8988T (cell line): ENCODE data around the gene RNF149.
"Not testable (repeated sequence)": the region's sequence is repeated elsewhere in the genome, so short reads cannot be mapped to it uniquely, and the experiment has no call there.

ENCODE experiments used
- DNase-seq: peaks from one replicate; pipeline ENCODE4 v3.0.0; 2011

The RNF149 gene

DNA sequence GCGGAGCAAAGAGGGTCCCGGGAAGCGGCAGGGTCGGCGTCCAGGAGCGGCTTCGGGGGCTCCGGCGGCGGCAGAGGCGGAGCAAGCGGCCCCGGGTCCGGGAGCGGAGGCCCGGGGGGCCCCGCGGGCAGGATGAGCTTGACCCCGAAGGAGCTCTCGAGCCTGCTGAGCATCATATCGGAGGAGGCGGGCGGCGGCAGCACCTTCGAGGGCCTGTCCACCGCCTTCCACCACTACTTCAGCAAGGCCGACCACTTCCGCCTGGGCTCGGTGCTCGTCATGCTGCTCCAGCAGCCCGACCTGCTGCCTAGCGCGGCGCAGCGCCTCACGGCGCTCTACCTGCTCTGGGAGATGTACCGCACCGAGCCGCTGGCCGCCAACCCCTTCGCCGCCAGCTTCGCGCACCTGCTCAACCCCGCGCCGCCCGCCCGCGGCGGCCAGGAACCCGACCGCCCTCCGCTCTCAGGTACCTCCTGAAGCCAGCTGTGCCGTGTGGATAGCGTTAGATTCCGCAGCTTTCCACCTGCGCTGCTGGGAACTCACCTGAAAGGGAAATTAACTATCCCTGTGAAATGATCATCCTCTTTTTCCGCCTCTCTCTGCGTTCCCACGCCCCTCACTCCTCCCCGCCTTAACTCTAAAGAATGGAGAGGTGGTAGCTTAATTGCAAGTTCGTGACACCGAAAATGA is 55.3 kb downstream of the RNF149 start:
- DNase-seq = peak; percentile 41

DNA sequence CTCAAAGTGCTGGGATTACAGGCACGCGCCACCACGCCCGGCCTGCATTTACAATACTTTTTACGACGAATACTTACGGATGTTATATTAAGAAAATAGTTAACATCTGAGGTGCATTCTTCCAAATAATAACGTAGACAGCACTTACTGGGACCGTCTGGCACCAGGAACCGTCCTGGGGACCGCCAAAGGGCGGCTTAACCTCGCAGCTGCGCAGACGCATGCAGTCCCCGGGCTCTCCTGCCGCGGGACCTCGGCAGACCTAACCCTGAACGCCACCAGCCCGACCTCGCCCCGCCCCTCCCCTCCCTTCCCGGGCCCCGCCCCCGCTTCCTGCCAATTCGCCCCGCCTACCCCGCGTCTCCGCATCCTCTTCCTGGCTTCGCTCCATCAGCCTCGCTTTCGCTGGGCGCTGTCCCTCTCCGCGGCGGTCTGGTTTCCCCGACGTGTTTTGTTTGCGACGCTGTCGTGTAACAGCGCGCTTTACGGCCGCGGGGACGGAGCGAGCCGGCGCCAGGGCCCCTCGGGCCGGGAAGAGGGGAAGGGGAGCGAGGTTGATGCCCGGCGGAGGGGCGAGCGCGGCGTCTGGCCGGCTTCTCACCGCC is 56.0 kb downstream of the RNF149 start, which contains the start of gene CNOT11:
Gene CNOT11, plus strand, starts transcription at position 479 of the 605 bp plus-strand sequence. Its CDS starts 79 bp downstream, at position 558.
- DNase-seq = peak; percentile 61

DNA sequence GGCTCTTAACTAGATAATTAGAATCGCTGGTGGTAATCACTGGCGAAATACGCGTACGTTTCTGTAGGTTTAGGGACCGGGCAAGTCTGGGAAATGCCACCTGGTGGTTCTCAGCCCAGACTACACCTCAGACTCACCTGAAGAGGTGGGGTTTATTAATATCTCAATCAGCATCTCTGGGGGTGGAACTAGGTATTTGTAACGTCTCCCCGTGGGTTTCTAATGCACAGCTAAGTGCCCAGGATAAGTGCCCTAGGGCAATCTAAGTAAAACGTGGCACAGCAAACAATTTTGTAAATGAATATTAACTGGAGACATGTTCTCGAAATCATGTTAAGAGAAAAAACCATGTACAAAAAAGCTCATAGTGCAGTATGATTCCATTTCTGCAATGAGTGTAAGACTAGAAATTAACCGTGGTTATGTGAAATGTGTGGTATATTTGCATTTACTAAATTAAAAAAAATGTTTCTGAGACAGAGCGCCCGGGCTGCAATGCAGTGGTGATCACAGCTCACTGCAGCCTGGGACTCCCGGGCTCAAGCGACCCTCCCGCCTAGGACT is 56.6 kb downstream of the RNF149 start:
- no peak for DNase-seq

DNA sequence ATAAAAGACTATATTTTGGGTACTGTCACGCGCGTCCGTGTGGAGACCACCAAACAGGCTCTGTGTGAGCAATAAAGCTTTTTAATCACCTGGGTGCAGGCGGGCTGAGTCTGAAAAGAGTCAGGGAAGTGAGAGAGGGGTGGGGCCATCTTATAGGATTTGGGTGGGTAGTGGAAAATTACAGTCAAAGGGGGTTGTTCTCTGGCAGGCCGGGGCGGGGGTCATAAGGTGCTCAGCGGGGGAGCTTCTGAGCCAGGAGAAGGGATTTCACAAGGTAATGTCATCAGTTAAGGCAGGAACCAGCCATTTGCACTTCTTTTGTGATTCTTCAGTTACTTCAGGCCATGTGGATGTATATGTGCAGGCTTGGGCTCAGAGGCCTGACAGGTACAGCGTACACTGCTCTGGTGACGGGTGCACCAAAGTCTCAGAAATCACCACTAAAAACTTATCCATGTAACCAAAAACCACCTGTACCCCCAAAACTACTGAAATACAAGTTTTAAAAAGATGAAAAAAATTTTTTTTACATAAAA is 57.2 kb downstream of the RNF149 start:
- not testable (repeated sequence) for DNase-seq

DNA sequence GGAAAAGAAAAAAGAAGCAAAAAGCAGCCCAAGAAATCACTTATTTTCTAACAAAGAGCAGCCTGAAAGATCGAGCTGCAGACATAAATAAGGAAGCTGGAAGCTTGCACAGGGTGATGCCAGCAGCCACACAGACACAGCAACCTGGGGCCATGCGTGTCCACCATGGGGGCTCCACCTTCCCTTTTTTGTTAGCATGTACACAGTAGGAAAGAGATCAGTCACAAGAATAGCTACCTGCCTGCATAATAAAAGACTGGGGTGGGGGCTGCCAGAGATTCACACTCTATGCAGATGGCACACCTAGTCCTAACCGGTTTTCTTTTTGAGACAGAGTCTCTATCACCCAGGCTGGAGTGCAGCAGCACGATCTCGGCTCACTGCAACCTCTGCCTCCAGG is 58.7 kb downstream of the RNF149 start:
- DNase-seq = no peak

DNA sequence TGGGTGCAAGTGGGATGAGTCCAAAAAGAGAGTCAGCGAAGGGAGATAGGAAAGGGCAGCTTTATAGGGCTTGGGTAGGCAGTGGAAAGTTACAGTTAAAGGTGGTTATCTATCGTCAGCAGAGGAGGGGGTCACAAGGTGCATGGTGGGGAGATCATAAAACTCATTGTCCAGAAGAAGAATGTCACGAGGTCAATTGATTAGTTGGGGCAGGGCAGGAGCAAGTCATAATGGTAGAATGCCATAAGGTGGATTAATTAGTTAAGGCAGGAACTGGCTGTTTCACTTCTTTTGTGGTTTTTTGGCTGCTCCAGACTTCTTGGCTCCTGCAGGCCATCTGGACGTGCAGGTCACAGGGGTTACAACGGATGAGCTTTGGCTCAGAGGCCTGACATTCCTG is 59.7 kb downstream of the RNF149 start:
- not testable (repeated sequence) for DNase-seq

DNA sequence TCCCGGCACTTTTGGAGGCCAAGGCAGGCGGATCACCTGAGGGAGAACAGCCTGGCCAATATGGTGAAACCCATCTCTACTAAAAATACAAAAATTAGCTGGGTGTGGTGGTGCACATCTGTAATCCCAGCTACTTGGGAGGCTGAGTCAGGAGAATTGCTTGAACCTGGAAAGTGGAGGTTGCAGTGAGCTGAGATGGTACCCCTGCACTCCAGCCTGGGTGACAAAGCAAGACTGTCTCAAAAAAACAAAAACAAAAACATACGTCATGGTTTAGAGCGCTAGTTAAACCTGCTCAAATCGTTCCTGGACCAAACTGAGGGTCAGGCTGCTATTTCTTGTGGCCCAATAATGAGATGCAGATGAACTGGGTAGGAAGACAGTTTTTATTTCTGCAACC is 63.0 kb downstream of the RNF149 start:
- DNase-seq = not testable (repeated sequence)

DNA sequence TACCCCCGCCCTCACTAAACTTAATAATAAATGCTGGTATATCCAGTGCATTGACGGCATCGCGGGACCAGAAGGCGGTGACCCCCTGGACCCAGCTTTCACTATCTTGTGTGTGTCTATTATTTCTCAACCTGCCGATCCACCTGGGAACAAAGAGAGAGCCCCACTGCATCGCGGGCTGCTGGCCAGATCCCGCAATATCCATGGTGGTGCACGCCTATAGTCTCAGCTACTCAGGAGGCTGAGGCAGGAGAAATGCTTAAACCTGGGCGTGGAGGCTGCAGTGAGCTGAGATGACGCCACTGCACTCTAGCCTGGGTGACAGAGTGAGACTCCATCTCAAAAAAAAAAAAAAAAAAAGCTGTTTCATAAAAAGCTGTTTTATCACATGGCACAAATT is 63.6 kb downstream of the RNF149 start:
- DNase-seq = not testable (repeated sequence)

DNA sequence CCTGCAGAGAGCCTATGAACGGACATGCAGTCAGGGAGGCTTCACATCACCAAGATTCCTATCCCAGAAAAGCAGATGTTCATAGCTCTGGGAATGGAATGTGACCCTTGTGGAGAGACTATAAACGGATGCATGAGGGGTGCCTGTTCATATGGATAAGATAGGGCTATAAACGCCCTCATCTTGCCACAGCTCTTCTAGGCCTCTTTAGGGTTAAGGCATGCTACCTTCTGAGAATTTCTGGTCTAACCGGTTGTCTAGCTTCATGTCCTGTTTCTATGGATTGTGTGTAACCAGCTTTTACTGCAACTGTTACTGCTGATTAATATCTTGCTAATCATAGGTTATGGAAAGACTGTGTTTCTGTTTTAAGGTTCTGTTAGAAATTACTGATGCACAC is 64.1 kb downstream of the RNF149 start:
- DNase-seq = not testable (repeated sequence)

DNA sequence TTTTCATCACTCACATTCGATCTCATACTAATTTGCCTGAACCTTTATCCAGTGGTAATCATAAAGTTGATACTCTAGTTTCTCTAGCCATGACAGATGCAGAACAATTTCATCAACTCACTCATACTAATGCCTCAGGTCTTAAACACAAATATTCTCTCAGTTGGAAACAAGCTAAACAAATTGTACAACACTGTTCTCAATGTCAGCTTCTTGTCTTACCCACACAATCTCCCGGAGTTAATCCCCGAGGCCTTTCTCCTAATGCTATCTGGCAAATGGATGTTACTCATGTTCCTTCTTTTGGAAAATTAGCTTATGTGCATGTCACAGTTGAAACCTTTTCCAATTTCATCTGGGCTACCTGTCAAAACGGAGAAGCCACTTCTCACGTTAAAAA is 67.3 kb downstream of the RNF149 start:
- DNase-seq = no peak

DNA sequence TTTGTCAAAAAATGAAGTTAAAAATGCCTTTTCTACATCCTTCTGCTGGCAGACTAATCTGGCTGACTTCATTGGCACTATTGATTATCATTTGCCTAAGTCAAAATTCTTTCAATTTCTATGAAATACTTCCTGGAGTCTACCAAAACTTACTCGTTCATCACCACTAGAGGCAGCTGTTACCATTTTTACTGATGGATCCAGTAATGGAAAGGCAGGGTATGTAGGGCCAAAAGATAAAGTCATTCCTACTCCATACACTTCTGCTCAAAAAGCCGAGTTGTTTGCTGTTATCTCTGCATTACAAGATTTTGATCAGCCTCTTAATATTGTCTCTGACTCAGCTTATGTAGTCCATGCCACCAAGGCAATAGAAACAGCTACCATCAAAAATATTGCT is 67.8 kb downstream of the RNF149 start:
- not testable (repeated sequence) for DNase-seq

DNA sequence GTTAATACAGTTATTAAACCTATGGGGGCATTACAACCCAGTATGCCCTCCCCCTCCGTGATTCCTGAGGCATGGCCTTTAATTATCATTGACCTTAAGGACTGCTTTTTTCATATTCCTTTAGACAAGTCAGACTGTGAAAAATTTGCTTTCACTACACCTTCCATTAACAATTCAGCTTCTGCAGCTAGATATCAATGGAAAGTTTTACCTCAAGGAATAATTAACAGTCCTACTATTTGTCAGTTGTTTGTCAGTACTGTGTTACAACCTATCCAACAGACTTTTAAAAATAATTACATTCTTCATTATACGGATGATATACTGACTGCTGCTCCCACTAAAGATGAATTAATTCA is 68.8 kb downstream of the RNF149 start:
- not testable (repeated sequence) for DNase-seq

DNA sequence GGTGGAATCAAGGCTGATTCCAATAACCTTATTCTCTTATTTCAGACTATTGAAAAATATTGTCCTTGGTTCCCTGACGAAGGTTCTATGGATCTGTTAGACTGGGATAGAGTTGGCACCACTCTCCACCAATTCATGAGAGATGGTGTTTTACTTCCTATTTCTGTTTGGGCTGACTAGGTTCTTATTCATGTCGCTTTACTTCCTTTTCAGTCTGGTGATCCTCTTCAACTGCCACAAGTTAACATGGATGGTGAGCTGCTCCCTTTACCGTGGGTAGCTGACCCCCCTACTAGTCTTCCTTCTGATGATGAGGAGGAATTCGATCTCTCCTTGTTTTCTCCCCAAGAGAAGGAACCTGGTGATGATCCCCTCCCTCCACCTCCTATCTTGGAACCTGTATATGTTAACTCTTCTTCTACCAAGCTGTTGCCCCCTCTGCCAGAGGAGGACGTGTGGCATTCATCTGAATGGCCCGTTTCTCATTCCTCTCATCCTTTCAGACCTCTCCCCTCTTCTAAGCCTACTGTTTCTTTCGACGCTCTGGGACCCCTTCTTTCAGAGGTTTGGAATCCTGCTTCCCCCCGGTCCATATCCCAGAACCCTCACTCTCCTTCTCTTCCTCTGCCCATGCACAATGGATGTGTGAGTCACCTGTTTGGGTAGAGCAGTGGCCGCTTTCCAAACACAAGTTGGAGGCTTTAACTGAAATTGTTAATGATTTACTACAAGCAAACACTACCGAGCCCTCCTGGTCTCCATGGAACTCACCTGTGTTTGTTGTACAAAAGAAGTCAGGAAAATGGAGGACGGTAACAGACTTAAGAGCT is 69.4 kb downstream of the RNF149 start:
- no peak for DNase-seq

DNA sequence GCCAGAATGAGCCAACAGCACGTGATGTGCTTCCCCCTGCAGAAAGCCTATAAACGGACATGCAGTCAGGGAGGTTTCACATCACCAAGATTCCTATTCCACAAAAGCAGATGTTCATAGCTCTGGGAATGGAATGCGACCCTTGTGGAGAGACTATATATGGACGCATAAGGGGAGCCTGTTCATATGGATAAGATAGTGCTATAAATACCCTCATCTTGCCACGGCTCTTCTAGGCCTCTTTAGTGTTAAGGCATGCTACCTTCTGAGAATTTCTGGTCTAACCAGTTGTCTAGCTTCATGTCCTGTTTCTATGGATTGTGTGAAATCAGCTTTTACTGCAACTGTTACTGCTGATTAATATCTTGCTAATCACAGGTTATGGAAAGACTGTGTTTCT is 70.6 kb downstream of the RNF149 start:
- not testable (repeated sequence) for DNase-seq

DNA sequence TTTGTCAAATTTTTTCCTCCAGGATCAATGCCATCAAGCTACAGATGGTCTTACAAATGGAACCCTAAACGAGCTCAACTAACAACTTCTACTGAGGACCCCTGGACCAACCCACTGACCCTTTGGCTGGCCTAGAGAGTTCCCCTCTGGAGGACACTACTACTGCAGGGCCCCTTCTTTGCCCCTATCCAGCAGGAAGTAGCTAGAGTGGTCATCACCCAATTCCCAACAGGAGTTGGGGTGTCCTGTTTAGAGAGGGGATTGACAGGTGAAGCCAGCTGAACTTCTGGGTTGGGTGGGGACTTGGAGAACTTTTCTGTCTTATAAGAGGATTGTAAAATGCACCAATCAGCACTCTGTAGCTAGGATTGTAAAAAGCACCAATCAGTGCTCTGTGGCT is 72.5 kb downstream of the RNF149 start:
- not testable (repeated sequence) for DNase-seq

DNA sequence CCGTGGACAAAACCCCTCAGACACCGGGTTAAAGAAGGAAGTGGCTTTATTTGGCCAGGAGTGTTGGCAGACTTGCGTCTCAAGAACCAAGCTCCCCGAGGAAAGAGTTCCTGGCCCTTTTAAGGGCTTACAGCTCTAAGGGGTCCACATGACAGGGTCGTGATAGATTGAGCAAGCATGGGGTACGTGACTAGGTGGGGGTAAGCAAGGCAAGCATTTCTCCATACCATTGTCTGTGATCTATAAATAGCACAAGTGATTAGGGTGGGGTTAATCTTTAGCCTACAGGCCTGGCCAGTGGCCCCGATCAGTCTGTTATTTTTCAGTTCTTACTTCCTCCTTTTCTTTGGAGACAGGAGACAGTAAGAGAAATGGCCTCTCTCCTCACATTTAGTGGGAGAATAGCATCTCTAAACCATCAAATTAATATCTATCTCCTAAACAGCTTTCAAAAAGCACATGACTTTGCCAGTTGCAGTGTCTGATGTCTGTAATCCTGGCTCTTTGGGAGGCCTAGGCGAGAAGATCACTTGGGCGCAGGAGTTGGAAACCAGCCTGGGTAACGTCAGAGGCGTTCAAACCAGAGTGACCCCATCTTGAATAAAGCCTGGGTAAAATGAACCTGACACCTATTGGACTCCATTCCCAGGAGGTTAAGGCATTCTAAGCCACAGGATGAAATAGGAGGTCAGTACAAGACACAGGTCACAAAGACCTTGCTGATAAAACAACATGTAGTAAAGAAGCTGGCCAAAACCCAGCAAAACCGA is 74.1 kb downstream of the RNF149 start:
- no peak for DNase-seq

DNA sequence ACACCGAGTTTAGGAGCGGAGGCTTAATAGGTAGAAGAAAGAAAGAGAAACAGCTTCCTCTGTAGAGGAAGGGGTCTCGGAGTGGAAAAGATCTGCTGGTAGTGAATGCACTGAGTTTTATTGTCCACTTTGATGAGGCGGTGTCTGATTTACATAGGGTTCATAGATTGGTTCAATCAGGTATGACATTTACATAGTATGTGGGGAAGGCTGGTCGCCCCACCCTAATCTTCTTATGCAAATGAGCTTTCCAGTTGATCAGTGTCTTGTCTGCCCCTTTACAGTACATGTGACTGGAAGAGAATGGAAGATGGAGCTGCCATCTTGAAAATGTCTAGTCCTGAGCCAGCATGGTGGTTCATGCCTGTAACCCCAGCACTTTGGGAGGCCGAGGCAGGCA is 75.7 kb downstream of the RNF149 start:
- DNase-seq = no peak

DNA sequence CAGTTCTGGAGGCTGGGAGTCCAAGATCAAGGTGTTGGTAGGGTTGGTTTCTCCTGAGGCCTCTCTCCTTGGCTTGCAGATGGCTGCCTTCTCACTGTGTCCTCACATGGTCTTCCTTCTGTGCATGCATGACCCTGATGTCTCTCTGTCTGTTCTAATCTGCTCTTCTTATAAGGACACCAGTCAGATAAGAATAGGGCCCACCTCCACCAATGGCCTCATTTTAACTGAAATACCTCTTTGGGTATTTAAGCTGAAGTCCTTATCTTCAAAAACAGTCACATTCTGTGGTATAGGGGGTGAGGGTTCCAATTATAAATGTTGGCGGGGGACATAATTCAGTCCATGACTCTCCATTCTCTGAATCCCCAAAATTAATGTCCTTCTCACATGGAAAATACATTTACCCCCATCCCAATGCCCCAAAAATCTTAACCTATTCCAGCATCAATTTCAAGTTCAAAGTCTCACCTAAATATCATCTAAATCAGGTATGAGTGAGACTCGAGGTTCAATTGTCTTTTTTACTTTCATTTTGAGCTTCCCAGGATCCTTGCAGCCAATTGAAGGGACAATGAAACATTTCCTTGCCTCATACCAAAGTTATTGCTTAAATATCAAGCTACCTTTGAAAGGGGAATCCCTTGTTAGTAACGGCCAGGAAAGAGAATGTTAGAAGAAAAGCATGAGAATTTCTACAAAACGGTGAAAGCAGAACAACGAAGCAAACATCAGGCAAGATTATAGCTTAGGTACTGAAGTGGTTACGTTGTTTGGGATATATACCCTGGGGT is 76.4 kb downstream of the RNF149 start:
- DNase-seq = no peak

DNA sequence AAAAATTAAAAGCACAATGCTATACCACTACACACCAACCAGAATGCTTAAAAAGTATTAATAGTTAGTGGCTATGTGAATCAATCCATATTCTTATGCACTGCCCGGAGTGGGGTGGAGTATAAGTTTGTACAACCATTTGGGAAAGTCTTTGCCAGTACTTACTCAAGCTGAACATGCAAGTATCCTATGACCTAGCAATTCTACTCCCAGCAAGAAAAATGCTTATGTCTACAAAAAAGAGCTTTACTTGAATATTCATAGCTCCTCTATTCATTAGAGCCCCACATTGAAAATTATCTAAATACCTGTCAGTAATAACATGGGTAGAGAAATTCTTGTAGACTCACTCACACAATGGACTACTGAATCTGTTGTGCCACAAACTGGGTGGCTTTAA is 77.3 kb downstream of the RNF149 start:
- DNase-seq = no peak

DNA sequence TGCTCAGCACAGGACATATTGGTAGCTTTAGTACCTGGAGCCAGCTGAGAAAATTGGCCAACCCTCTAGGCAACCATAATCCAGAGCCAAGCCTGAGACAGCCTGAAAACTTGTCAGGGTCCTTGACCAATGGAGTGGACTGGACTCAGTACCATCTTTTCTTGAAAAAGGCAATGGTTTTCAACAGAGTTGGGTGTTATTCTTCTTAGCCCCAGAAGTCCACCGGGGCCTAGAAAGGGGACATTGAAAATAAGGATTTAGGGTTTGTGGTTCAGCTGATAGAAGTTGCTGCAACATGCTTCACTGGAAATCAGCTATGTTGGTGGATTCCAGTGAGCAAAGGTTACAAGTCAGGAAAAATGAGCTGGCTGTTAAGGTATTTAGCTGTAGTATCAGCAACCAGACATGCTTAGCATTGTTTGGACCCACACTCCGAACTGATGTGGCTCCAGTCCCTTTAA is 77.9 kb downstream of the RNF149 start:
- no peak for DNase-seq
